Activated T-helper 17 cell treated with anti-CD3 and anti-CD28 coated beads, Interleukin-2, amount 50 U/mL, for 72 hours (primary cell): ENCODE results near the gene AZI2. TPM values are rescaled to one million over a fixed set of nuclear protein-coding genes. Genes with fewer than 3 reads are reported as not detected.

Experiments used
- ATAC-seq: fragments of 150-1000 bp; cut with Tn5 transposase; replicated peaks from 2 replicates; pipeline ENCODE4 v1.10.0; 2021; ENCODE audit warnings: mild to moderate bottlenecking, moderate library complexity
- H3K27ac Mint-ChIP-seq: one replicate; pipeline ENCODE4 v1.8.0; 2022; ENCODE audit warnings: mixed read lengths
- H3K27me3 Mint-ChIP-seq: one replicate; pipeline ENCODE4 v1.8.0; 2022; ENCODE audit warnings: mixed read lengths
- H3K36me3 Mint-ChIP-seq: one replicate; pipeline ENCODE4 v1.8.0; 2022; ENCODE audit warnings: low read depth, mild to moderate bottlenecking, mixed read lengths
- H3K4me1 Mint-ChIP-seq: one replicate; pipeline ENCODE4 v1.8.0; 2022; ENCODE audit warnings: mixed read lengths
- H3K4me3 Mint-ChIP-seq: one replicate; pipeline ENCODE4 v1.8.0; 2022; ENCODE audit warnings: mild to moderate bottlenecking, mixed read lengths
- H3K9me3 Mint-ChIP-seq: one replicate; pipeline ENCODE4 v1.8.0; 2022; ENCODE audit warnings: mixed read lengths
- total RNA-seq, 2 donors: library from RNA; stranded (reverse); gene quantifications; one replicate each; pipeline ENCODE4 v1.2.3, GENCODE V29; 2022

AZI2 gene, protein sequence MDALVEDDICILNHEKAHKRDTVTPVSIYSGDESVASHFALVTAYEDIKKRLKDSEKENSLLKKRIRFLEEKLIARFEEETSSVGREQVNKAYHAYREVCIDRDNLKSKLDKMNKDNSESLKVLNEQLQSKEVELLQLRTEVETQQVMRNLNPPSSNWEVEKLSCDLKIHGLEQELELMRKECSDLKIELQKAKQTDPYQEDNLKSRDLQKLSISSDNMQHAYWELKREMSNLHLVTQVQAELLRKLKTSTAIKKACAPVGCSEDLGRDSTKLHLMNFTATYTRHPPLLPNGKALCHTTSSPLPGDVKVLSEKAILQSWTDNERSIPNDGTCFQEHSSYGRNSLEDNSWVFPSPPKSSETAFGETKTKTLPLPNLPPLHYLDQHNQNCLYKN
- 10 to 100 TPM; 46.3 to 61.1 TPM for total RNA-seq

- Mint-ChIP-seq H3K27me3 (no peaks in the 10 kb centered on the region), H3K4me1 (peaks cover 13% of the 10 kb centered on the region), H3K27ac (peak within 1 kb of the TSS; percentile 100), H3K4me3 (peak within 1 kb of the TSS; percentile 97), H3K9me3 (peaks cover 3% of the 10 kb centered on the region), H3K36me3 (peaks cover 55% of the 10 kb centered on the region)
- ATAC-seq: peak; percentile 87
Observed at GRCh38 chr3:28348629-28349468, at the start of gene AZI2, which contains the start of gene ZCWPW2. TSS of gene AZI2 (minus strand) at chr3:28348824. CDS start at chr3:28340617, 8,207 bp downstream. TSS of gene ZCWPW2 (plus strand) at chr3:28348721. CDS start at chr3:28413069, 64,348 bp downstream.

GRCh38 chr3:28388978-28389377, 40.4 kb upstream of the AZI2 start:
- no peaks in the 10 kb centered on the region for H3K4me1 Mint-ChIP-seq

DNA sequence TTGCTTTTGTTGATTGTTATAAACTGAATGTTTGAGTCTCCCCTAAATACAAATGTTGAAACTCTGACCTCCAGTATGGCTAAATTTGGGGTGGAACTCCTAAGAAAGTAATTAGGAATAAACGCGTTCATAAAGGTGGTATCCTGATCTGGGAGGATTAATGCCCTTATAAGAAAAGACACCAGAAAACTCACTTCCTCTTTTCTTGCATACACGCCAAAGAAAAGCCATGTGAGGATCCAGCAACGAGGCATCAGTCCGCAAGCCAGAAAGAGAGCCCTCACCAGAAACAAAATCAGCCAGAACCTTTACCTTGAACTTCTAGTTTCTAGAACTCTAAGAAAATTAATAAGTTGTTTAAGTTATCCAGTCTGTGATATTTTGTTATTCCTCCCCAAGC, 37.4 kb upstream of the AZI2 start:
- no peaks in the 10 kb centered on the region for H3K4me1 Mint-ChIP-seq
- no peak for ATAC-seq
- no peak overlapping the region for H3K4me3 Mint-ChIP-seq
- no peaks in the 10 kb centered on the region for H3K36me3 Mint-ChIP-seq
- H3K9me3 Mint-ChIP-seq: peaks cover 18% of the 10 kb centered on the region
- no peak overlapping the region for H3K27ac Mint-ChIP-seq
- no peaks in the 10 kb centered on the region for H3K27me3 Mint-ChIP-seq

More at GRCh38 chr3:28388978-28389377, 40.4 kb upstream of the AZI2 start:
- Mint-ChIP-seq H3K9me3 (peaks cover 37% of the 10 kb centered on the region), H3K4me3 (no peak overlapping the region), H3K36me3 (no peaks in the 10 kb centered on the region), H3K27me3 (no peaks in the 10 kb centered on the region), H3K27ac (no peak overlapping the region)
- ATAC-seq: no peak

DNA sequence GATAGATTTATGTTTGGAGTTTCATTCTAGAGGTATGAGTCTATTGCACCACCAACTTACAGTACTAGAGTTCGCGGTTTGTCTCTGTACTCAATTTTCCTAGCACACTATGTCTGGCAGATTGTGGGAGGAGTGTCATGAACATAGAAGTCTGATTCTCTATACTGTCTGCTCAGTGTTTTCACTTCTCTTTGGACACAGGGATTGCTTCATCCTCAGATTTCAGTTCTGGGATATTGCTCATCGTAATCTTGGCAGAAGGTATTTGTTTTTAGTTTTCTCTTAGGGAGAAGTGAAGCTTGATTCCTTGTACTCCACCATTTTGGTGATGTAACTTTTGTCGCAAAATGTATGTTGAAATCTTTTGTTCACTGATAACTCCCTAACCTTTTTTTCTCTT, 27.8 kb upstream of the AZI2 start:
- Mint-ChIP-seq H3K27ac (no peak overlapping the region), H3K4me1 (no peaks in the 10 kb centered on the region), H3K27me3 (no peaks in the 10 kb centered on the region), H3K4me3 (no peak overlapping the region), H3K36me3 (no peaks in the 10 kb centered on the region), H3K9me3 (peaks cover 22% of the 10 kb centered on the region)
- no peak for ATAC-seq

GRCh38 chr3:28349469-28350000, 911 bp upstream of the AZI2 start:
- peaks cover 5% of the 10 kb centered on the region for H3K9me3 Mint-ChIP-seq
- peaks cover 55% of the 10 kb centered on the region for H3K36me3 Mint-ChIP-seq
- H3K27me3 Mint-ChIP-seq: no peaks in the 10 kb centered on the region
- peak overlapping the region; percentile 97 for H3K4me3 Mint-ChIP-seq
- ATAC-seq: peak; percentile 1
- peaks cover 13% of the 10 kb centered on the region for H3K4me1 Mint-ChIP-seq
- peak overlapping the region; percentile 100 for H3K27ac Mint-ChIP-seq

- Mint-ChIP-seq H3K4me3 (peak overlapping the region; percentile 97), H3K27me3 (no peaks in the 10 kb centered on the region), H3K9me3 (no peaks in the 10 kb centered on the region), H3K36me3 (peaks cover 55% of the 10 kb centered on the region), H3K4me1 (peaks cover 15% of the 10 kb centered on the region), H3K27ac (peak overlapping the region; percentile 100)
- ATAC-seq: peak; percentile 83
Observed at GRCh38 chr3:28348265-28348628, 377 bp downstream of the AZI2 start.

GRCh38 chr3:28347374-28348264, 1.0 kb downstream of the AZI2 start:
- H3K36me3 Mint-ChIP-seq: peaks cover 55% of the 10 kb centered on the region
- peak overlapping the region; percentile 100 for H3K27ac Mint-ChIP-seq
- H3K27me3 Mint-ChIP-seq: no peaks in the 10 kb centered on the region
- peaks cover 21% of the 10 kb centered on the region for H3K4me1 Mint-ChIP-seq
- H3K9me3 Mint-ChIP-seq: no peaks in the 10 kb centered on the region
- peak; percentile 25 for ATAC-seq
- H3K4me3 Mint-ChIP-seq: peak overlapping the region; percentile 97

GRCh38 chr3:28345690-28346089, 2.9 kb downstream of the AZI2 start:
- no peak for ATAC-seq
- H3K4me3 Mint-ChIP-seq: peak overlapping the region; percentile 97
- no peaks in the 10 kb centered on the region for H3K27me3 Mint-ChIP-seq
- no peak overlapping the region for H3K27ac Mint-ChIP-seq
- H3K36me3 Mint-ChIP-seq: peaks cover 49% of the 10 kb centered on the region
- H3K9me3 Mint-ChIP-seq: no peaks in the 10 kb centered on the region
- H3K4me1 Mint-ChIP-seq: peaks cover 30% of the 10 kb centered on the region

GRCh38 chr3:28343144-28343543, 5.5 kb downstream of the AZI2 start:
- ATAC-seq: no peak
- Mint-ChIP-seq H3K4me3 (peak overlapping the region; percentile 29), H3K4me1 (peaks cover 30% of the 10 kb centered on the region), H3K27ac (peak overlapping the region; percentile 6), H3K9me3 (no peaks in the 10 kb centered on the region), H3K27me3 (no peaks in the 10 kb centered on the region), H3K36me3 (peaks cover 54% of the 10 kb centered on the region)

GRCh38 chr3:28337230-28337629, 11.4 kb downstream of the AZI2 start:
- no peak for ATAC-seq
- Mint-ChIP-seq H3K9me3 (no peaks in the 10 kb centered on the region), H3K27me3 (no peaks in the 10 kb centered on the region), H3K27ac (no peak overlapping the region), H3K4me3 (no peak overlapping the region), H3K36me3 (peaks cover 56% of the 10 kb centered on the region), H3K4me1 (peaks cover 5% of the 10 kb centered on the region)

DNA sequence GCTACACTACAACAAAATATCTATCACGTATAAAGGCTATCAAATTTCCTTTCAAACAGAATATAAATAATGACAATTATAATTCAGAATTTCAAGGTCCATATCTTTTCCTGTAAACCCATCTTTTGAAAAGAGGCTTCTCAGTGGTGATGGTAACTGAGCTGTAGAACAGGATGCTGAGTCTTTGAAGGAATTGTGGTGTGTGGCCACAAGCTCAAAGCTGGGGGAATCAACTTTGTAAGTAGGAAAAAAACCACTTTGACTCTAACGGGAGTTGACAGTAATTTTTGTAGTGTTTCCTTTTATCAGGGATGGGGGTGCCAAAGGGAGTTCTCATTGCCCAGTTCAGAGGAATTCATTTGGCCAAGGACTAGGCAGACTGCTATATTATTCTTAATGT, 13.4 kb downstream of the AZI2 start:
- Mint-ChIP-seq H3K4me3 (no peak overlapping the region), H3K9me3 (no peaks in the 10 kb centered on the region), H3K36me3 (peaks cover 68% of the 10 kb centered on the region), H3K4me1 (no peaks in the 10 kb centered on the region), H3K27ac (peak overlapping the region; percentile 1), H3K27me3 (no peaks in the 10 kb centered on the region)
- no peak for ATAC-seq

DNA sequence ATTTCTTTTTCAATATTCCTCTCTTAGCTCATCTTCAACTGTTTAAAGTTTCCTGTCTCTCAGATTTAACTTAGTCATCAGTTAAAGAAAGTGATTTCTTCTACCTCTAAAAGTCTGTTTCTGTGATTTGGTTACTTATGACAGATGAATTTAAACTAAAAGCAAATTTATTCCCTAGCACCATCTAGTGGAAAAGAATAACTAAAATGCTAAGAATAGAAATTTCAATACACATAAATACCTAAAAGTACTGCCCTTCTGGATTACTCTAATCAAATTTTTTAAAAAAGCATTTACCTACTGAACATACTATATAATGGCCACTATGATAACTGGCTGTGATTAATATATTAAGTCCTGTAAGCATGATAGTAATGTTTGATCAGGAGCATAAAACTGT, 14.1 kb downstream of the AZI2 start:
- no peak overlapping the region for H3K4me3 Mint-ChIP-seq
- peak overlapping the region; percentile 1 for H3K27ac Mint-ChIP-seq
- no peaks in the 10 kb centered on the region for H3K4me1 Mint-ChIP-seq
- no peak for ATAC-seq
- H3K36me3 Mint-ChIP-seq: peaks cover 64% of the 10 kb centered on the region
- H3K27me3 Mint-ChIP-seq: no peaks in the 10 kb centered on the region
- no peaks in the 10 kb centered on the region for H3K9me3 Mint-ChIP-seq

DNA sequence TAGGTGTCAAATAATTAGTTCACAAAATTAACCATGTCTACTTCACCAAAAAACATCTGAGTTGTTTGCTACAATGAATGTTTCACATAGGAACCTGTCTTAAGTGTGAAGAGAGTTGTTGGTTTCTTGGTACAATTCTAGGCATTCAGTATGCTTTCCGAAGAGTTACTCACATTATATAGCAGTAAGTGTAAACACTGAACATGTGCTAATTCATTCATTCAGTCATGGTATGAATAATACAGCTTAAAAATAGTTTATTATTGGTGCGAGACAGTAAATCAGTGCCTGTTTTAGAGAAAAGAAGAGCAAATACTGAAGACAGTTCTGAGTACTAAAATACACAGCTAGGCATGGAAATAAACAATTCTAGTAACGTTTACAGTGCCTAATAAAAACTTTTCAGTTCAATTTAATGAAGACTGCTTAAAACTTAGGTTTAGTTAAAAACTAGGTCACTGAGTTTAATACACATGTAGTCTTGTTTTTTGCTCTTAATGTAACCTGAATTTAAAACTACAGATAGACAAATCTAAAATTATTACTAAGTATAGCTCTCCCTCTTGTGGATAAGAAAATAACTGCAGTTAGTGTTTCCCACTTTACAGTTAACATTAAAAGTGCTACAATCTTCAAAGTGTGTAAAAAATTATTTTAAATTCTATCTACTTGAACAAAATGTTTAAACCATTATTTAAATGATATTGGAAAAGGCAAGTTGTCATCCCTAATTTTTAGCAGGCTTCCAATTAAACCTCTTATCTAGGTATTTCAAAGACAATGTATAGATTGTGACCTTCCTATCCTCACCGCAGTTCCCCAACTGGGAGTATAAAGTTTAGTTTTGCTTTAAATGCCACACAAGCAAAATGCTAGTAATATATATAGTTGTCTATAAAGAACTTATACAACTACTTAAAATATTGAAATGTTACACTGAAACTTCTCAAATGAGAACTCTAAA, 20.2 kb downstream of the AZI2 start:
- ATAC-seq: no peak
- Mint-ChIP-seq H3K4me1 (peaks cover 5% of the 10 kb centered on the region), H3K27me3 (no peaks in the 10 kb centered on the region), H3K4me3 (no peak overlapping the region), H3K9me3 (no peaks in the 10 kb centered on the region), H3K27ac (no peak overlapping the region), H3K36me3 (peaks cover 56% of the 10 kb centered on the region)
